WTC11 (cell line): ENCODE measurements around the gene FLT1.

Experiments used
- ATF1 ChIP-seq: sonication (generic); formaldehyde crosslinking; IDR thresholded peaks from 2 replicates; pipeline ENCODE4 v1.8.1; 2023; ENCODE audit warnings: mild to moderate bottlenecking, moderate library complexity, missing genetic modification reagents
- ATF3 ChIP-seq: sonication (generic); formaldehyde crosslinking; conservative IDR thresholded peaks from 2 replicates; pipeline ENCODE4 v1.8.1; 2022; ENCODE audit warnings: mild to moderate bottlenecking, missing genetic modification reagents
- FOXP4 ChIP-seq: sonication (generic); formaldehyde crosslinking; IDR thresholded peaks from 2 replicates; pipeline ENCODE4 v1.8.0; 2022; ENCODE audit warnings: mild to moderate bottlenecking, missing genetic modification reagents
- JUN ChIP-seq: sonication (generic); formaldehyde crosslinking; IDR thresholded peaks from 2 replicates; pipeline ENCODE4 v1.8.0; 2023; ENCODE audit warnings: mild to moderate bottlenecking, missing genetic modification reagents
- MXD4 ChIP-seq: fragments of 250-450 bp; sonication (Bioruptor Pico); IDR thresholded peaks from 2 replicates; pipeline ENCODE4 v1.8.0; 2021; ENCODE audit warnings: mild to moderate bottlenecking, moderate library complexity, borderline replicate concordance
- NFE2L1 ChIP-seq: sonication (generic); formaldehyde crosslinking; IDR thresholded peaks from 2 replicates; pipeline ENCODE4 v1.8.1; 2023; ENCODE audit warnings: missing genetic modification reagents
- TP53 ChIP-seq: sonication (generic); formaldehyde crosslinking; IDR thresholded peaks from 2 replicates; pipeline ENCODE4 v1.8.1; 2023; ENCODE audit warnings: mild to moderate bottlenecking, missing genetic modification reagents
- ZNF232 ChIP-seq: sonication (generic); formaldehyde crosslinking; IDR thresholded peaks from 2 replicates; pipeline ENCODE4 v1.8.0; 2022; ENCODE audit warnings: mild to moderate bottlenecking, missing genetic modification reagents
- TF ChIP-seq, protein P1 (sequence below): fragments of 200-600 bp; IDR thresholded peaks from 2 replicates; pipeline ENCODE4 v1.8.0; 2022; ENCODE audit warnings: antibody characterized with exemption
- TF ChIP-seq, protein P2 (sequence below): sonication (generic); formaldehyde crosslinking; IDR thresholded peaks from 2 replicates; pipeline ENCODE4 v1.8.0; 2023; ENCODE audit warnings: missing genetic modification reagents, mild to moderate bottlenecking, borderline replicate concordance

GRCh38 chr13:28522871-28523270 lies 27.9 kb upstream of the FLT1 start:
- TF ChIP-seq, protein P1, sequence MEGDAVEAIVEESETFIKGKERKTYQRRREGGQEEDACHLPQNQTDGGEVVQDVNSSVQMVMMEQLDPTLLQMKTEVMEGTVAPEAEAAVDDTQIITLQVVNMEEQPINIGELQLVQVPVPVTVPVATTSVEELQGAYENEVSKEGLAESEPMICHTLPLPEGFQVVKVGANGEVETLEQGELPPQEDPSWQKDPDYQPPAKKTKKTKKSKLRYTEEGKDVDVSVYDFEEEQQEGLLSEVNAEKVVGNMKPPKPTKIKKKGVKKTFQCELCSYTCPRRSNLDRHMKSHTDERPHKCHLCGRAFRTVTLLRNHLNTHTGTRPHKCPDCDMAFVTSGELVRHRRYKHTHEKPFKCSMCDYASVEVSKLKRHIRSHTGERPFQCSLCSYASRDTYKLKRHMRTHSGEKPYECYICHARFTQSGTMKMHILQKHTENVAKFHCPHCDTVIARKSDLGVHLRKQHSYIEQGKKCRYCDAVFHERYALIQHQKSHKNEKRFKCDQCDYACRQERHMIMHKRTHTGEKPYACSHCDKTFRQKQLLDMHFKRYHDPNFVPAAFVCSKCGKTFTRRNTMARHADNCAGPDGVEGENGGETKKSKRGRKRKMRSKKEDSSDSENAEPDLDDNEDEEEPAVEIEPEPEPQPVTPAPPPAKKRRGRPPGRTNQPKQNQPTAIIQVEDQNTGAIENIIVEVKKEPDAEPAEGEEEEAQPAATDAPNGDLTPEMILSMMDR: no peak
- no peak for TF ChIP-seq ATF3 (CRISPR knock-in tag)
- TF ChIP-seq JUN: no peak
- no peak for TF ChIP-seq ATF1
- TF ChIP-seq NFE2L1 (CRISPR knock-in tag): no peak
- no peak for TF ChIP-seq ZNF232 (CRISPR knock-in tag)
- TF ChIP-seq FOXP4 (CRISPR knock-in tag): no peak
- no peak for TF ChIP-seq MXD4 (CRISPR knock-in tag)
- TF ChIP-seq TP53: no peak
- TF ChIP-seq, protein P2, sequence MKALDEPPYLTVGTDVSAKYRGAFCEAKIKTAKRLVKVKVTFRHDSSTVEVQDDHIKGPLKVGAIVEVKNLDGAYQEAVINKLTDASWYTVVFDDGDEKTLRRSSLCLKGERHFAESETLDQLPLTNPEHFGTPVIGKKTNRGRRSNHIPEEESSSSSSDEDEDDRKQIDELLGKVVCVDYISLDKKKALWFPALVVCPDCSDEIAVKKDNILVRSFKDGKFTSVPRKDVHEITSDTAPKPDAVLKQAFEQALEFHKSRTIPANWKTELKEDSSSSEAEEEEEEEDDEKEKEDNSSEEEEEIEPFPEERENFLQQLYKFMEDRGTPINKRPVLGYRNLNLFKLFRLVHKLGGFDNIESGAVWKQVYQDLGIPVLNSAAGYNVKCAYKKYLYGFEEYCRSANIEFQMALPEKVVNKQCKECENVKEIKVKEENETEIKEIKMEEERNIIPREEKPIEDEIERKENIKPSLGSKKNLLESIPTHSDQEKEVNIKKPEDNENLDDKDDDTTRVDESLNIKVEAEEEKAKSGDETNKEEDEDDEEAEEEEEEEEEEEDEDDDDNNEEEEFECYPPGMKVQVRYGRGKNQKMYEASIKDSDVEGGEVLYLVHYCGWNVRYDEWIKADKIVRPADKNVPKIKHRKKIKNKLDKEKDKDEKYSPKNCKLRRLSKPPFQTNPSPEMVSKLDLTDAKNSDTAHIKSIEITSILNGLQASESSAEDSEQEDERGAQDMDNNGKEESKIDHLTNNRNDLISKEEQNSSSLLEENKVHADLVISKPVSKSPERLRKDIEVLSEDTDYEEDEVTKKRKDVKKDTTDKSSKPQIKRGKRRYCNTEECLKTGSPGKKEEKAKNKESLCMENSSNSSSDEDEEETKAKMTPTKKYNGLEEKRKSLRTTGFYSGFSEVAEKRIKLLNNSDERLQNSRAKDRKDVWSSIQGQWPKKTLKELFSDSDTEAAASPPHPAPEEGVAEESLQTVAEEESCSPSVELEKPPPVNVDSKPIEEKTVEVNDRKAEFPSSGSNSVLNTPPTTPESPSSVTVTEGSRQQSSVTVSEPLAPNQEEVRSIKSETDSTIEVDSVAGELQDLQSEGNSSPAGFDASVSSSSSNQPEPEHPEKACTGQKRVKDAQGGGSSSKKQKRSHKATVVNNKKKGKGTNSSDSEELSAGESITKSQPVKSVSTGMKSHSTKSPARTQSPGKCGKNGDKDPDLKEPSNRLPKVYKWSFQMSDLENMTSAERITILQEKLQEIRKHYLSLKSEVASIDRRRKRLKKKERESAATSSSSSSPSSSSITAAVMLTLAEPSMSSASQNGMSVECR (CRISPR knock-in tag): no peak
